Measurements from ENCODE around the gene FAM20C.

The FAM20C gene

DNA sequence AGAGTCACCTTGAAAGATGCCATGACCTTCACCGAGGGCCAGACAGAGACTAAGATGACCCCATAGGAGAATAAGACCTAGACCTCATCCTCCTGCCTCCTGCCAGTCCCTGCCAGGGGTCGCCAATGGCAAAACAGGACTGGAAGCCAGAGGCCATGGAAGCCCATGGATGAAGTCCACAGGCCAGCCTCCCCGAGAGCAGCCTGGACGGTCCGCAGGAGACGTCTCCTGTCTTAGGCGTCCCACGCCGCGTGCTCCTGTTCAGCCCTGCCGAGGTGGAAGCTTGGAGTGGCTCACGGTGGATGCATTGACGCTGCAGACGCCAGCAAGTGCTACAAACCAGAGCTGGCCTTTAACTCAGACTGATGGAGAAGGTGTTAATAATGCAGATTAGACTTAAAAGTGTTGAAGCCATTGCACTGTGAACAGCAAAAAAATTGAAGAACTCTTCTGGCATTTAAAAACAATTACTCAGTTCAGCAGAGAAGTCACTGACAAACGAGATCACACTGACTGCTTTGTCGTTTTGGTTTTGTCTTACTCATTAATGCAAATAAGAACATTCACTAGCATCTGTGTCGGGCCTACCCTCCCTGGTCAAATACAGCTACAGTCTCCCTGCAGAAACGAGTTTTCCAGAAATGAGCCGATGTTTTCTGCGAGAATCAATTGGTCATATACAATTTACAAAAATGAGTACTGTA, 38.1 kb upstream of the FAM20C start (continued):
- TF ChIP-seq ZNF148 (tag by site-specific recombination; IDR thresholded peaks at IDR 0.05; ENCODE audit: borderline replicate concordance), result no peak

- Histone ChIP-seq H3K4me3 (ENCODE audit: low read depth, low read length) (no peak overlapping the region), H3K9me3 (ENCODE audit: control insufficient read depth, insufficient read depth, low read depth, low read length) (no peaks in the 10 kb centered on the region), H3K36me3 (ENCODE audit: control insufficient read depth in 2 of 2, insufficient read depth in 1 of 2, low read length in 2 of 2) (no peaks in the 10 kb centered on the region), H3K4me1 (ENCODE audit: control insufficient read depth, insufficient read depth, low read length) (no peaks in the 10 kb centered on the region), H3K27ac (ENCODE audit: extremely low read depth, low read depth, low read length) (no peak overlapping the region)
- no peak for TF ChIP-seq ZNF140 (tag by site-specific recombination; IDR thresholded peaks at IDR 0.05)
- TF ChIP-seq MEIS1 (CRISPR knock-in tag; IDR thresholded peaks at IDR 0.05; ENCODE audit: borderline replicate concordance), result no peak
- no peak for TF ChIP-seq ZNF221 (tag by site-specific recombination; IDR thresholded peaks at IDR 0.05; ENCODE audit: borderline replicate concordance)
- no peak for TF ChIP-seq ZNF239 (tag by site-specific recombination; IDR thresholded peaks at IDR 0.05)
- POLR2A ChIA-PET, result no interaction called here
- CTCF ChIA-PET, result no interaction called here
Observed at GRCh38 chr7:155469-155900, 36.9 kb upstream of the FAM20C start.

DNA sequence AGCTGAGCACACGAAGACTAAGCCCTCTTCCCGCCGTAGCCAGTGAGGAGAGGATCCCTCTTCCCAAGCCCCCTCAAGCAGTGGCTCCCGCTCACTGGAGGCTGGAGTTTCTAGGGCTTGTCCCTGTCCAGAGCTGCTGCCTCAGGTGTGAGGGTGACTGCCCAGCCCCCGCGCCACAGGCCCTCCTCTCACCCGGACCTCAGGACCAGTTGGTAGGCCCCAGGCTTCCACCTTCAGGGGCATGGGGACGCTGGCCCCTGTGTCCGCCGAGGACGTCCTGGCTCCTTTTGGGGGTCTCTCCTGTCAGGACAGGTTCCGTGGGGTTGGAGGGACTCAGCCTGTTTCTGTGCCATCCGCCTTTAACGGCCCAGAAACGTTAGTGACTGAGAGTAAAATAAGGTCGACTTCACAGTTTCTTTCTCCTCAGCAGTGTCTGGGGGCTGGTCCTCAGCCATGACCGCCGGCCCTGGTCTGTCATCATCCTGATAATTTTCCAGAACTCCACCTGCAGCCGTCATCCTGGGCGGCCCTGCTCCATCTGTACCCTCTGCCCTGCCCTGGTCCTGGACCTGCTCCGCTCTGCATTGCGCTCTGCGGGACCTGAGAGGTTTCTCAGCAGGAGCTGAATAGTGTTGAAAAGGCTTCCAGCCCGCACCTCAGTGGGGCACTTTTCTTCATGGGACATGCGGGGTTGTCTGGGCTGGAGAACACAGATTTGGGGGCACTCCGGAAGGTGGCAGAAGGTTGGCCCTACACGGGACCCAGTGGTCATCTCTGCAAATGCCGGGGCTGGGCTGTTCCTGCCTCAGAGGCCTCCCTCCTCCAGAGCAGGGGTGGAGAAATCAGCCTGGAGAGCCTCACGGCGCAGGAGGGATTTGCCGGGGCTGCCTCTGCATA, 36.0 kb upstream of the FAM20C start:
- no peak overlapping the region for H3K4me3 ChIP-seq (ENCODE audit: low read depth, low read length)
- H3K9me3 ChIP-seq (ENCODE audit: control insufficient read depth, insufficient read depth, low read depth, low read length), result no peaks in the 10 kb centered on the region
- CTCF ChIA-PET, result interaction anchor here (0.8 kb wide), 1 partner anchor 106 kb away, joined by 3 read pairs; no protein-coding TSS in a partner anchor
- no peaks in the 10 kb centered on the region for H3K4me1 ChIP-seq (ENCODE audit: control insufficient read depth, insufficient read depth, low read length)
- H3K36me3 ChIP-seq (ENCODE audit: control insufficient read depth in 2 of 2, insufficient read depth in 1 of 2, low read length in 2 of 2), result no peaks in the 10 kb centered on the region
- TF ChIP-seq ZNF514 (tag by site-specific recombination; IDR thresholded peaks at IDR 0.05) (no peak), ZNF19 (tag by site-specific recombination; IDR thresholded peaks at IDR 0.05; ENCODE audit: low read depth) (no peak), ZBTB8A (tag by site-specific recombination; IDR thresholded peaks at IDR 0.05) (no peak), ZNF174 (tag by site-specific recombination; IDR thresholded peaks at IDR 0.05) (no peak), ZNF76 (tag by site-specific recombination; IDR thresholded peaks at IDR 0.05; ENCODE audit: borderline replicate concordance, low read depth) (no peak), ZNF501 (tag by site-specific recombination; IDR thresholded peaks at IDR 0.05) (no peak), WT1 (tag by site-specific recombination; IDR thresholded peaks at IDR 0.05) (no peak), ZNF843 (tag by site-specific recombination; IDR thresholded peaks at IDR 0.05) (no peak), PRDM1 (tag by site-specific recombination; IDR thresholded peaks at IDR 0.05) (no peak), ZNF138 (tag by site-specific recombination; IDR thresholded peaks at IDR 0.05; ENCODE audit: borderline replicate concordance) (no peak), ZNF24 (tag by site-specific recombination; IDR thresholded peaks at IDR 0.05) (no peak)
- TF ChIP-seq, protein P1, sequence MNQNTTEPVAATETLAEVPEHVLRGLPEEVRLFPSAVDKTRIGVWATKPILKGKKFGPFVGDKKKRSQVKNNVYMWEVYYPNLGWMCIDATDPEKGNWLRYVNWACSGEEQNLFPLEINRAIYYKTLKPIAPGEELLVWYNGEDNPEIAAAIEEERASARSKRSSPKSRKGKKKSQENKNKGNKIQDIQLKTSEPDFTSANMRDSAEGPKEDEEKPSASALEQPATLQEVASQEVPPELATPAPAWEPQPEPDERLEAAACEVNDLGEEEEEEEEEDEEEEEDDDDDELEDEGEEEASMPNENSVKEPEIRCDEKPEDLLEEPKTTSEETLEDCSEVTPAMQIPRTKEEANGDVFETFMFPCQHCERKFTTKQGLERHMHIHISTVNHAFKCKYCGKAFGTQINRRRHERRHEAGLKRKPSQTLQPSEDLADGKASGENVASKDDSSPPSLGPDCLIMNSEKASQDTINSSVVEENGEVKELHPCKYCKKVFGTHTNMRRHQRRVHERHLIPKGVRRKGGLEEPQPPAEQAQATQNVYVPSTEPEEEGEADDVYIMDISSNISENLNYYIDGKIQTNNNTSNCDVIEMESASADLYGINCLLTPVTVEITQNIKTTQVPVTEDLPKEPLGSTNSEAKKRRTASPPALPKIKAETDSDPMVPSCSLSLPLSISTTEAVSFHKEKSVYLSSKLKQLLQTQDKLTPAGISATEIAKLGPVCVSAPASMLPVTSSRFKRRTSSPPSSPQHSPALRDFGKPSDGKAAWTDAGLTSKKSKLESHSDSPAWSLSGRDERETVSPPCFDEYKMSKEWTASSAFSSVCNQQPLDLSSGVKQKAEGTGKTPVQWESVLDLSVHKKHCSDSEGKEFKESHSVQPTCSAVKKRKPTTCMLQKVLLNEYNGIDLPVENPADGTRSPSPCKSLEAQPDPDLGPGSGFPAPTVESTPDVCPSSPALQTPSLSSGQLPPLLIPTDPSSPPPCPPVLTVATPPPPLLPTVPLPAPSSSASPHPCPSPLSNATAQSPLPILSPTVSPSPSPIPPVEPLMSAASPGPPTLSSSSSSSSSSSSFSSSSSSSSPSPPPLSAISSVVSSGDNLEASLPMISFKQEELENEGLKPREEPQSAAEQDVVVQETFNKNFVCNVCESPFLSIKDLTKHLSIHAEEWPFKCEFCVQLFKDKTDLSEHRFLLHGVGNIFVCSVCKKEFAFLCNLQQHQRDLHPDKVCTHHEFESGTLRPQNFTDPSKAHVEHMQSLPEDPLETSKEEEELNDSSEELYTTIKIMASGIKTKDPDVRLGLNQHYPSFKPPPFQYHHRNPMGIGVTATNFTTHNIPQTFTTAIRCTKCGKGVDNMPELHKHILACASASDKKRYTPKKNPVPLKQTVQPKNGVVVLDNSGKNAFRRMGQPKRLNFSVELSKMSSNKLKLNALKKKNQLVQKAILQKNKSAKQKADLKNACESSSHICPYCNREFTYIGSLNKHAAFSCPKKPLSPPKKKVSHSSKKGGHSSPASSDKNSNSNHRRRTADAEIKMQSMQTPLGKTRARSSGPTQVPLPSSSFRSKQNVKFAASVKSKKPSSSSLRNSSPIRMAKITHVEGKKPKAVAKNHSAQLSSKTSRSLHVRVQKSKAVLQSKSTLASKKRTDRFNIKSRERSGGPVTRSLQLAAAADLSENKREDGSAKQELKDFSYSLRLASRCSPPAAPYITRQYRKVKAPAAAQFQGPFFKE (tag by site-specific recombination; IDR thresholded peaks at IDR 0.05; ENCODE audit: borderline replicate concordance), result no peak
- TF ChIP-seq, protein P2, sequence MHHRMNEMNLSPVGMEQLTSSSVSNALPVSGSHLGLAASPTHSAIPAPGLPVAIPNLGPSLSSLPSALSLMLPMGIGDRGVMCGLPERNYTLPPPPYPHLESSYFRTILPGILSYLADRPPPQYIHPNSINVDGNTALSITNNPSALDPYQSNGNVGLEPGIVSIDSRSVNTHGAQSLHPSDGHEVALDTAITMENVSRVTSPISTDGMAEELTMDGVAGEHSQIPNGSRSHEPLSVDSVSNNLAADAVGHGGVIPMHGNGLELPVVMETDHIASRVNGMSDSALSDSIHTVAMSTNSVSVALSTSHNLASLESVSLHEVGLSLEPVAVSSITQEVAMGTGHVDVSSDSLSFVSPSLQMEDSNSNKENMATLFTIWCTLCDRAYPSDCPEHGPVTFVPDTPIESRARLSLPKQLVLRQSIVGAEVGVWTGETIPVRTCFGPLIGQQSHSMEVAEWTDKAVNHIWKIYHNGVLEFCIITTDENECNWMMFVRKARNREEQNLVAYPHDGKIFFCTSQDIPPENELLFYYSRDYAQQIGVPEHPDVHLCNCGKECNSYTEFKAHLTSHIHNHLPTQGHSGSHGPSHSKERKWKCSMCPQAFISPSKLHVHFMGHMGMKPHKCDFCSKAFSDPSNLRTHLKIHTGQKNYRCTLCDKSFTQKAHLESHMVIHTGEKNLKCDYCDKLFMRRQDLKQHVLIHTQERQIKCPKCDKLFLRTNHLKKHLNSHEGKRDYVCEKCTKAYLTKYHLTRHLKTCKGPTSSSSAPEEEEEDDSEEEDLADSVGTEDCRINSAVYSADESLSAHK (tag by site-specific recombination; IDR thresholded peaks at IDR 0.05), result no peak
- POLR2A ChIA-PET, result no interaction called here
- no peak overlapping the region for H3K27ac ChIP-seq (ENCODE audit: extremely low read depth, low read depth, low read length)
